Measurements from ENCODE around the gene VAC14. TPM values are rescaled to one million over a fixed set of nuclear protein-coding genes. Genes with fewer than 3 reads are reported as not detected.

The VAC14 gene
- total RNA-seq, 1 donor from 2014 or later, result 75.1 TPM

GRCh38 chr16:70696952-70697593 is 103.9 kb downstream of the VAC14 start:
- DNase-seq (ENCODE audit: low spot score in 2 of 2), result no peak
- no peaks in the 10 kb centered on the region for H3K36me3 ChIP-seq
- H3K9me3 ChIP-seq, result no peaks in the 10 kb centered on the region
- H3K27ac ChIP-seq, result peak overlapping the region; percentile 72 to 96
- no peaks in the 10 kb centered on the region for H3K27me3 ChIP-seq
- intact Hi-C loops (cut with DNase I), result no loop called here
- H3K4me1 ChIP-seq, result peaks cover 47 to 77% of the 10 kb centered on the region in 2 donors
- TF ChIP-seq, protein P1, sequence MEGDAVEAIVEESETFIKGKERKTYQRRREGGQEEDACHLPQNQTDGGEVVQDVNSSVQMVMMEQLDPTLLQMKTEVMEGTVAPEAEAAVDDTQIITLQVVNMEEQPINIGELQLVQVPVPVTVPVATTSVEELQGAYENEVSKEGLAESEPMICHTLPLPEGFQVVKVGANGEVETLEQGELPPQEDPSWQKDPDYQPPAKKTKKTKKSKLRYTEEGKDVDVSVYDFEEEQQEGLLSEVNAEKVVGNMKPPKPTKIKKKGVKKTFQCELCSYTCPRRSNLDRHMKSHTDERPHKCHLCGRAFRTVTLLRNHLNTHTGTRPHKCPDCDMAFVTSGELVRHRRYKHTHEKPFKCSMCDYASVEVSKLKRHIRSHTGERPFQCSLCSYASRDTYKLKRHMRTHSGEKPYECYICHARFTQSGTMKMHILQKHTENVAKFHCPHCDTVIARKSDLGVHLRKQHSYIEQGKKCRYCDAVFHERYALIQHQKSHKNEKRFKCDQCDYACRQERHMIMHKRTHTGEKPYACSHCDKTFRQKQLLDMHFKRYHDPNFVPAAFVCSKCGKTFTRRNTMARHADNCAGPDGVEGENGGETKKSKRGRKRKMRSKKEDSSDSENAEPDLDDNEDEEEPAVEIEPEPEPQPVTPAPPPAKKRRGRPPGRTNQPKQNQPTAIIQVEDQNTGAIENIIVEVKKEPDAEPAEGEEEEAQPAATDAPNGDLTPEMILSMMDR (IDR thresholded peaks at IDR 0.05), result no peak
- H3K4me3 ChIP-seq, result no peak overlapping the region

- no peak overlapping the region for H3K4me3 ChIP-seq
- TF ChIP-seq, protein P1 (IDR thresholded peaks at IDR 0.05), result no peak
- peaks cover 48 to 75% of the 10 kb centered on the region in 2 donors for H3K4me1 ChIP-seq
- no peaks in the 10 kb centered on the region for H3K27me3 ChIP-seq
- DNase-seq (ENCODE audit: low spot score in 2 of 2), result no peak
- intact Hi-C loops (cut with DNase I), result no loop called here
- H3K9me3 ChIP-seq, result no peaks in the 10 kb centered on the region
- peak overlapping the region; percentile 72 to 96 for H3K27ac ChIP-seq
- no peaks in the 10 kb centered on the region for H3K36me3 ChIP-seq
Measured at GRCh38 chr16:70696355-70696754, 104.6 kb downstream of the VAC14 start.

- no peaks in the 10 kb centered on the region for H3K27me3 ChIP-seq
- H3K9me3 ChIP-seq, result no peaks in the 10 kb centered on the region
- intact Hi-C loops (cut with DNase I), result no loop called here
- no peaks in the 10 kb centered on the region for H3K36me3 ChIP-seq
- H3K4me1 ChIP-seq, result peaks cover 47 to 75% of the 10 kb centered on the region in 2 donors
- no peak overlapping the region for H3K4me3 ChIP-seq
- H3K27ac ChIP-seq, result peak overlapping the region; percentile 72 to 96
- DNase-seq (ENCODE audit: low spot score in 2 of 2), result no peak
- TF ChIP-seq, protein P1 (IDR thresholded peaks at IDR 0.05), result no peak
Measured at GRCh38 chr16:70695331-70696070, 105.5 kb downstream of the VAC14 start.

DNA sequence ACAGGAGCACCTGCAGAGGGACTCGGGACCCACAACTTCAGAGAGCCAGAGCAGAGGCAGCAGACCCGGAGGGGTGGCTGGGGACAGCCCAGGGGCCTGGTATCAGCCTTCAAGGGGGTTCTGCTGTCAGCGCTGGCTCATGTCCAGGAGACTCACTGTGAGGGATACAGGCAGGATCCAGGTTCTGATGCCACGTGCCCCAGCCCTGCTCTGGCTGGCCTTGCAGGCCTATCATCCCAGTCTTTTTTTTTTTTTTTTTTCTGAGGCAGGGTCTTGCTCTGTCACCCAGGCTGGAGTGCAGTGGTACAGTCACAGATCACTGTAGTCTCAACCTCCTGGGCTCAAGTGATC is 106.1 kb downstream of the VAC14 start:
- DNase-seq (ENCODE audit: low spot score in 2 of 2), result no peak
- no peaks in the 10 kb centered on the region for H3K27me3 ChIP-seq
- H3K9me3 ChIP-seq, result no peaks in the 10 kb centered on the region
- peaks cover 48 to 75% of the 10 kb centered on the region in 2 donors for H3K4me1 ChIP-seq
- H3K4me3 ChIP-seq, result no peak overlapping the region
- peak overlapping the region; percentile 96 to 97 for H3K27ac ChIP-seq
- intact Hi-C loops (cut with DNase I), result no loop called here
- TF ChIP-seq, protein P1 (IDR thresholded peaks at IDR 0.05), result no peak
- no peaks in the 10 kb centered on the region for H3K36me3 ChIP-seq

DNA sequence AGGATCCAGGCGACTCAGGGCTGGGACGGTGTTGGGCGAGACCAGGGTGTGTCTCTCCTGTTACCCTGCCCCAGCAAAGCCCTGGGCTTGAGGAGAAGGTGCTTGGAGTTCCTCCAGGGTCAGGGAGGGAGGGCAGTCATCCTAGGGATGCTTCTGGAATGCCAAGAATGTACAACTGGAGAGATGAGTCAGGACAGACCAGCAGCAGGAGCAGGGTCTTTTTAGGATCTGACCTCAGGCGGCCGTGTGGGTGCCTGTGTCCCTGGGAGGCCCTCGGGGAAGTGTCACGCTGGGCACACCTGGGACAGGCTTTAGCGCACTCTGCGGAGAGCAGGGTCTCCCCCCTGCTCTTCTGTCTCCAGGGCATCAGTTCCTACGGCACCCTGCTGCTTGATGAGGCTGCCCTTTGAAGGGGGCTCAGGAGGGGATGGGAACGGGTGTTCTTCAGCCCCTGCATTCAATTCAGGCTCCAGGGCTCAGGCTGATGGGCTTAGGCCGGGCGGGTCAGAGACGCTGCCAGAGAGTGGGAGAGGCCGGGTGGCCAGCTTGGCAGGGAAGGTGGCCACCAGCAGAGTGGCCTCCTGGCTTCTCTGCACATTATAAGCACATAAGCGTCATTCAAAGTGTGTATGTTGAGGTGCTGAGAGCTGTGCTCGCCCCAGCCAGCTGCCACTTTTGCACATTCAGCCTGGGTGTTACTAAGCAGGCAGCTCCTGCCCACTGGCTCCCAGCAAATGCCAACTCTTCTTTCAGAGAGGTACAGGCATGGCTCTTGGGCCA is 106.7 kb downstream of the VAC14 start:
- Histone ChIP-seq H3K27me3 (no peaks in the 10 kb centered on the region), H3K4me3 (no peak overlapping the region), H3K9me3 (no peaks in the 10 kb centered on the region), H3K27ac (peak overlapping the region; percentile 96 to 97), H3K36me3 (no peaks in the 10 kb centered on the region), H3K4me1 (peaks cover 45 to 77% of the 10 kb centered on the region in 2 donors)
- intact Hi-C loops (cut with DNase I), result no loop called here
- TF ChIP-seq, protein P1 (IDR thresholded peaks at IDR 0.05), result no peak
- DNase-seq (ENCODE audit: low spot score in 2 of 2), result no peak

All from ascending aorta (tissue), 2 donors.